Fibroblast of villous mesenchyme (primary cell): ENCODE results near the gene SIL1. TPM values are rescaled to one million over a fixed set of nuclear protein-coding genes. Genes with fewer than 3 reads are reported as not detected.

Source experiments
- DNase-seq: peaks from one replicate; pipeline ENCODE4 v3.0.0-alpha.2; 2010; ENCODE audit warnings: low read depth
- H3K4me3 ChIP-seq: 2 replicates; pipeline ENCODE4 v1.5.1; 2011; ENCODE audit warnings: low read depth, mild to moderate bottlenecking, low read length
- total RNA-seq: library from RNA; depleted of rRNA; stranded (reverse); fragments of >200 nt; gene quantifications from 2 replicates; pipeline ENCODE4 v1.2.3, GENCODE V29; 2012
- TF ChIP-seq, protein P1 (sequence below): IDR thresholded peaks from 2 replicates; pipeline ENCODE4 v1.5.1; 2012; ENCODE audit warnings: low read depth, mild to moderate bottlenecking, low read length; ENCODE audit not compliant: insufficient read depth

SIL1 gene
- total RNA-seq, 1 donor, result 57.0 TPM

DNA sequence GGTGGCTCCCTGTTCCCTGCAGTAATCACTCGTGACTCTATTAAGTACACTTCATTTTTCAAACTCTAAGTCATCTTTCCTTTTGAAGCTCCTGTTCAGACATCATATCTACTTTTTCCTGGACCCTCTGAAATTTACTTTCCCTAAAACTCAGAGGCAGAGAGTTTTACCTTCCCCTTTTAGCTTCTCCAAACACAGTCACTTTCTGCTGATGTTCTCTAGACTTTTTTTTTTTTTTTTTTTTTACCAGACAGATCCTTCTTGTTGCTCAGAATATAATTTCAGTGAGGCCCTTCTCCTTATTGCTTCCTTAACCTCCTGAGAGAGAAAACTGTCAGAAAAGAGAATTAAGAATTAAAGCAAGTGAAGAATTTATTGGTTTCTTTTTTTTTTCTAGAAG, 236.4 kb downstream of the SIL1 start:
- DNase-seq, result no peak
- TF ChIP-seq, protein P1, sequence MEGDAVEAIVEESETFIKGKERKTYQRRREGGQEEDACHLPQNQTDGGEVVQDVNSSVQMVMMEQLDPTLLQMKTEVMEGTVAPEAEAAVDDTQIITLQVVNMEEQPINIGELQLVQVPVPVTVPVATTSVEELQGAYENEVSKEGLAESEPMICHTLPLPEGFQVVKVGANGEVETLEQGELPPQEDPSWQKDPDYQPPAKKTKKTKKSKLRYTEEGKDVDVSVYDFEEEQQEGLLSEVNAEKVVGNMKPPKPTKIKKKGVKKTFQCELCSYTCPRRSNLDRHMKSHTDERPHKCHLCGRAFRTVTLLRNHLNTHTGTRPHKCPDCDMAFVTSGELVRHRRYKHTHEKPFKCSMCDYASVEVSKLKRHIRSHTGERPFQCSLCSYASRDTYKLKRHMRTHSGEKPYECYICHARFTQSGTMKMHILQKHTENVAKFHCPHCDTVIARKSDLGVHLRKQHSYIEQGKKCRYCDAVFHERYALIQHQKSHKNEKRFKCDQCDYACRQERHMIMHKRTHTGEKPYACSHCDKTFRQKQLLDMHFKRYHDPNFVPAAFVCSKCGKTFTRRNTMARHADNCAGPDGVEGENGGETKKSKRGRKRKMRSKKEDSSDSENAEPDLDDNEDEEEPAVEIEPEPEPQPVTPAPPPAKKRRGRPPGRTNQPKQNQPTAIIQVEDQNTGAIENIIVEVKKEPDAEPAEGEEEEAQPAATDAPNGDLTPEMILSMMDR, result no peak
- H3K4me3 ChIP-seq, result no peak overlapping the region

DNA sequence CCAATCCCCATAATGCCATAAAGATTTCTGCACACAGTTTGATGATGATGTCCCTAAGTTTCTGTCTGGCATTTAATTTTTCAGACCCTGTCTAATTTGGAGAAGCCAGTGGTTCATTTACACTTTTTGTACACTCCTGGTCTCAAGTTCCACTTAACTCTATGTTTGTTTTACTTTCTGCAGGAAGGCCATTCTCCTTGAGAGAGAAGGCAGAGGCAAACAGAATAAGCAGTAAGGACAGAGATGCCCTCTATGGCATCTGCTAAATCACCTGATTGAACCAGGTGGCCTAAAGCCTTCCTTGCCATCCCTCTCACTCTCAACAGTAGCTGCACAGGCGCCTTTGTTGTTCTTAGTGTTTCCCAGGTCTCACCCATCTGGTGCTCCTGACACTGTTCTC, 236.9 kb downstream of the SIL1 start:
- TF ChIP-seq, protein P1, result no peak
- H3K4me3 ChIP-seq, result no peak overlapping the region
- DNase-seq, result no peak

DNA sequence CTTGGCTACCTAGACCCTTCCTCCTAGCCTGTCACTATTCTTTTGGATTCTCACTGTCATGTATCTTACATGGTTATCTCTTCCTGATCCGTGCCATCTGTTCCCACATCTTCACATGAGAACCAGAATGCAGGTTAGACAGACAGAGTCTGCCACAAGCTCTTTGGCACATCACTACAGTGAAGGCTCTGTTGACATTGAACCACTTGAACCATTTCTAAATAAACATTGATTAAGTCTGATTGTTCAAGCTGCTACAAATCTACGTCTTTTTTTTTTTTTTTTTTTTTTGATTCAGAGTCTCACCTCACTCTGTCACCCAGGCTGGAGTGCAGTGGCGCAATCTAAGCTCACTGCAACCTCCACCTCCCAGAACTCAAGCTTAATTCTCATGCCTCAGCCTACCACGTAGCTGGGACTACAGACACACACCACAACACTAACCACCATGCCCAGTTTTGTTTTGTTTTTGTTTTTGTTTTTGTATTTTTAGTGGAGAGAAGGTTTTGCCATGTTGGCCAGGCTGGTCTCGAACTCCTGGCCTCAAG, 237.9 kb downstream of the SIL1 start:
- TF ChIP-seq, protein P1, result no peak
- no peak for DNase-seq
- no peak overlapping the region for H3K4me3 ChIP-seq

DNA sequence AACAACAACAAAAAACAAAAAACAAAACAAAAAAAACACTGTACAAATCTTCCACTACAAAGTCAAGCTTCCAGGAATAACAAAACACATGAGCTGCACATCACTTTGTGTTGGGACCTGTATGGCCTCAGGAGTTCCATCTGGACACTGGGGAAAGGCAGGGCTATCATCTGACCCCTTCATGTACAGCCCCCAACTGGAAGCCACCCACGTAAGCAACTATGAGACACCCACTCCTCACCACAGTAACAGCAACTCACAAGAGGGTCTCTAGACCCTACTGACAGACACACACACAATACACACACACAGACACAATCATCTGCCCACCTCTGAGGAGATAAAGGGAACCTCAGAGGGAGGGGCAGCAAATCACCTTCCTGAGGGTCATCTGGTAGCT, 241.4 kb downstream of the SIL1 start:
- TF ChIP-seq, protein P1, result no peak
- no peak overlapping the region for H3K4me3 ChIP-seq
- DNase-seq, result no peak

DNA sequence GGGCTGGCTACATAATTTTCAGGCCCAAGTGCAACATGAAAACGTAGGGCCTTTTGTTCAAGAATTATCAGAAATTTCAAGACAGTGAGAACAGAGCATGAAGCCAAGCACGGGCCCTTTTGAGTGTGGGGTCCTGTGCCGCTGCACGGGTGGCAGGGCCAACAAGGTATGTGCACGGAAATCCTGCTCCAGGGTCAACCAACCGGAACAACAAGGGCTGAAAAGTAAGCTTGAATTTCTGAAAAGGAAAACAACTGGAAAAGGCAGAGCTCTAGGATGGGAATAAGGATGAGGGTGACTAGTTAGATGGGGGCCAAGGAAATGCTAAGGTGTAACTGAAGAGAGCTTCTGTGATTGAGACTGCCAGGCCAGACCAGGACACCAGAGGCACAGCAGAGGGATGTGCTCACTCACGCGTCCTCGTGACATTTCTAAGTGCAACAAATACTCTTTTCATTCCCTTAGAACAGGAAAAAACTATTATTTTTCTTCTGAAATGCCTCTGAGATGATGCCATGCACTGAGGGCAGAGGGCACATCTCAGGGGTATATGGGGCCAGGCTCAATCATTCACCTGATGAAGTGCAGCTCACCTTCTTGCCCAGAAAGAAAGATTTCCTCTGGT, 242.4 kb downstream of the SIL1 start:
- no peak overlapping the region for H3K4me3 ChIP-seq
- TF ChIP-seq, protein P1, result no peak
- no peak for DNase-seq

DNA sequence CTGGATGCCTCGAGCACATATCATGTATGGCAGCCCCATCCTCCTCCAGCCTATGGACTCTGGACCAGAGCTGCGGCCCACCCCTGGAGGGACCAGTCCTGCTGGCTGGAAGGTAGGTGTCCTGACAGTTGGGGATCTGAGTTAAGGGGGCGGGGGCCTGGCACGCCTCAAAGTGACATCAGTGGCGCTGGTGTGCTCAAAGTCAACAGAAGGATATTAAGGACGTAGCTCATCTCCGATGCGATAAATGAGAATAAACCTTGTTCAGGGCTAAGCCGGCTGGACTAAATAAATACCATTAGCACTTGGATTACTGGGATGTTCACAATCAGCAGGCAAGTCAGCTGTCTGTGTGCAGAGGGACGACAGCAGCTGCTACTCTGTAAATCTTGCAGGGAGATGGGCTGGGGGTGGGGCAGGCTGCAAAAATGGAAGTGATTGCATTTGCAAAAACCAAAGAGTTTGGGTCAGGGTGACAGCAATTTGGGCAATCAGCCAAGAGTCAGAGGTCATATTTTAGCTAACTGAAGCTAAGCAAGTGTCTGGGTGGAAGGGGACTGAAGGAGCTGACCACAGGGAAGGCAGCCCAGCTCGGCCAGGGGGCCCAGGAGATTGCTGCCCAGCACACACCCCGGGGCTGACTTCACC, 243.0 kb downstream of the SIL1 start:
- DNase-seq, result peak; percentile 68
- H3K4me3 ChIP-seq, result no peak overlapping the region
- TF ChIP-seq, protein P1, result no peak
